ENCODE measurements around the gene ST8SIA6. TPM values are rescaled to one million over a fixed set of nuclear protein-coding genes. Genes with fewer than 3 reads are reported as not detected.
A peak's percentile ranks its signal among the peaks of the same experiment; 100 is the strongest.

The ST8SIA6 gene
- total and polyA plus RNA-seq, 4 donors, result 0.43 to 22.0 (median 2.9) TPM

GRCh38 chr10:17354781-17355180 is 99.6 kb downstream of the ST8SIA6 start:
- H3K27me3 ChIP-seq (ENCODE audit: control insufficient read depth in 3 of 3, insufficient read depth in 3 of 3, low read length in 2 of 3), result no peaks in the 10 kb centered on the region
- H3K9me3 ChIP-seq (ENCODE audit: control insufficient read depth in 4 of 4, insufficient read depth in 3 of 4, low read length in 3 of 4), result no peaks in the 10 kb centered on the region
- H3K36me3 ChIP-seq (ENCODE audit: control insufficient read depth in 4 of 4, insufficient read depth in 4 of 4, low read length in 4 of 4), result no peaks in the 10 kb centered on the region
- no peak overlapping the region for H3K4me3 ChIP-seq
- DNase-seq (peak in 2 of 3 donors; percentile 14 to 48), ATAC-seq (ENCODE audit: insufficient read depth, low FRiP score) (no peak)
- H3K4me1 ChIP-seq (ENCODE audit: control insufficient read depth in 5 of 5, insufficient read depth in 5 of 5, low read length in 5 of 5), result no peaks in the 10 kb centered on the region
- TF ChIP-seq CTCF (IDR thresholded peaks at IDR 0.05; ENCODE audit: control extremely low read depth, extremely low read depth), result no peak
- 77 to 85% methylated on average over 5 of the region's 5 CpGs for WGBS, 2 donors
- no peak overlapping the region for H3K9ac ChIP-seq (ENCODE audit: insufficient read depth in 1 of 2, low read length in 2 of 2)
- no peak overlapping the region for H3K27ac ChIP-seq (ENCODE audit: low read depth in 1 of 2, low read length in 1 of 2)

GRCh38 chr10:17353568-17354300 is 100.7 kb downstream of the ST8SIA6 start:
- 90 to 91% methylated on average over 7 of the region's 7 CpGs for WGBS, 2 donors
- H3K4me3 ChIP-seq, result no peak overlapping the region
- no peak for ATAC-seq (ENCODE audit: insufficient read depth, low FRiP score)
- no peak for TF ChIP-seq CTCF (IDR thresholded peaks at IDR 0.05; ENCODE audit: control extremely low read depth, extremely low read depth)
- H3K9ac ChIP-seq (ENCODE audit: insufficient read depth in 1 of 2, low read length in 2 of 2), result no peak overlapping the region
- H3K36me3 ChIP-seq (ENCODE audit: control insufficient read depth in 4 of 4, insufficient read depth in 4 of 4, low read length in 4 of 4), result no peaks in the 10 kb centered on the region
- H3K9me3 ChIP-seq (ENCODE audit: control insufficient read depth in 4 of 4, insufficient read depth in 3 of 4, low read length in 3 of 4), result no peaks in the 10 kb centered on the region
- H3K27ac ChIP-seq (ENCODE audit: low read depth in 1 of 2, low read length in 1 of 2), result no peak overlapping the region
- H3K27me3 ChIP-seq (ENCODE audit: control insufficient read depth in 3 of 3, insufficient read depth in 3 of 3, low read length in 2 of 3), result no peaks in the 10 kb centered on the region
- DNase-seq, result no peak
- H3K4me1 ChIP-seq (ENCODE audit: control insufficient read depth in 5 of 5, insufficient read depth in 5 of 5, low read length in 5 of 5), result peaks cover 0 to 7% (median 0%) of the 10 kb centered on the region in 5 donors

GRCh38 chr10:17352583-17352982 is 101.8 kb downstream of the ST8SIA6 start:
- H3K27me3 ChIP-seq (ENCODE audit: control insufficient read depth in 3 of 3, insufficient read depth in 3 of 3, low read length in 2 of 3), result no peaks in the 10 kb centered on the region
- H3K27ac ChIP-seq (ENCODE audit: low read depth in 1 of 2, low read length in 1 of 2), result no peak overlapping the region
- no peak overlapping the region for H3K4me3 ChIP-seq
- DNase-seq (no peak), ATAC-seq (ENCODE audit: insufficient read depth, low FRiP score) (no peak)
- WGBS, 2 donors, result 87 to 94% methylated on average over 2 of the region's 2 CpGs
- no peaks in the 10 kb centered on the region for H3K36me3 ChIP-seq (ENCODE audit: control insufficient read depth in 4 of 4, insufficient read depth in 4 of 4, low read length in 4 of 4)
- H3K4me1 ChIP-seq (ENCODE audit: control insufficient read depth in 5 of 5, insufficient read depth in 5 of 5, low read length in 5 of 5), result peaks cover 0 to 15% (median 0%) of the 10 kb centered on the region in 5 donors
- TF ChIP-seq CTCF (IDR thresholded peaks at IDR 0.05; ENCODE audit: control extremely low read depth, extremely low read depth), result no peak
- no peak overlapping the region for H3K9ac ChIP-seq (ENCODE audit: insufficient read depth in 1 of 2, low read length in 2 of 2)
- no peaks in the 10 kb centered on the region for H3K9me3 ChIP-seq (ENCODE audit: control insufficient read depth in 4 of 4, insufficient read depth in 3 of 4, low read length in 3 of 4)
